Measurements from ENCODE around the gene PRRT1.
A peak's percentile ranks its signal among the peaks of the same experiment; 100 is the strongest.

DNA sequence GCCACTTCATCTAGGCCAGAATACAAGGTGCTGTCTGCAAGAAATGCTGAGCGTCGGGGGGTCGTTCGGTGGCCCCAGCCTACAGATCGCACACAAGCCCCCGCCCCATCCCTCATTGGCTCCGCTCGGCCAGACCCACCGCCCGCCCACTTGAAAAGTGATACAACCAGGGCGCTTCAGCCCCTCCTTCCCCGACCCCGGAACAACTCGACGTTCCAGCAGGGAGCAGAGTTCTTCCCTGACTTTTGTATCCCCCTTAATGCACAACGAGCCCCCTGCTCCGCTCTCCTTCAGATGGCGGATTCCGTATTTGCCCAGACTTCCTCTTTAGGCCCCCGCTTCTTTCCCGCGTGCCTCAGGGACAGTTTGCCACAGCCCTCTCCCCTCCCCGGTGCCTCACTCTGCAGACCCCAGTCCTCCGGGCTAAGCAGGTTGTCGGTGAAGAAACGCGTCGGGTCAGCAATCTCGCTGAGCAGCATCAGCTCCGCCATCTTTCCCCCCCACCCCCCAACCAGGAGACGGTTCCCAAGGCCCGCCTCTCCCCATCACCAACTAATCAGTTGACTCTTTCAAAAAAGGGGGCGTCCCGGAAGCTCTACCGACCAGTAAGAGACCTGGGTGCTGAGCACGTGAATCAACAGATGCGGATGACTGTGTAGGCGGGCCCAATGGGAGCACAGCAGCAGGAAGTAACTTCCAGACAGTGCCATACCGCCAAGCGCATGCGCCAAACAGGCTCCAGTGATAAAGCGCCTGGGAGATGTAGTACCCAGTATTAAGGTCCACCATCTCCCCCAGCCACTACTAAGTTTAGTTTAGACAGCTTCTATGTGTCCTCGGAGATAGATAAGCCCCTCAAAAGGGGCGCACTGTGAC, 23.8 kb downstream of the PRRT1 start, which contains the start of gene ATF6B:
- TF ChIP-seq, protein P1, sequence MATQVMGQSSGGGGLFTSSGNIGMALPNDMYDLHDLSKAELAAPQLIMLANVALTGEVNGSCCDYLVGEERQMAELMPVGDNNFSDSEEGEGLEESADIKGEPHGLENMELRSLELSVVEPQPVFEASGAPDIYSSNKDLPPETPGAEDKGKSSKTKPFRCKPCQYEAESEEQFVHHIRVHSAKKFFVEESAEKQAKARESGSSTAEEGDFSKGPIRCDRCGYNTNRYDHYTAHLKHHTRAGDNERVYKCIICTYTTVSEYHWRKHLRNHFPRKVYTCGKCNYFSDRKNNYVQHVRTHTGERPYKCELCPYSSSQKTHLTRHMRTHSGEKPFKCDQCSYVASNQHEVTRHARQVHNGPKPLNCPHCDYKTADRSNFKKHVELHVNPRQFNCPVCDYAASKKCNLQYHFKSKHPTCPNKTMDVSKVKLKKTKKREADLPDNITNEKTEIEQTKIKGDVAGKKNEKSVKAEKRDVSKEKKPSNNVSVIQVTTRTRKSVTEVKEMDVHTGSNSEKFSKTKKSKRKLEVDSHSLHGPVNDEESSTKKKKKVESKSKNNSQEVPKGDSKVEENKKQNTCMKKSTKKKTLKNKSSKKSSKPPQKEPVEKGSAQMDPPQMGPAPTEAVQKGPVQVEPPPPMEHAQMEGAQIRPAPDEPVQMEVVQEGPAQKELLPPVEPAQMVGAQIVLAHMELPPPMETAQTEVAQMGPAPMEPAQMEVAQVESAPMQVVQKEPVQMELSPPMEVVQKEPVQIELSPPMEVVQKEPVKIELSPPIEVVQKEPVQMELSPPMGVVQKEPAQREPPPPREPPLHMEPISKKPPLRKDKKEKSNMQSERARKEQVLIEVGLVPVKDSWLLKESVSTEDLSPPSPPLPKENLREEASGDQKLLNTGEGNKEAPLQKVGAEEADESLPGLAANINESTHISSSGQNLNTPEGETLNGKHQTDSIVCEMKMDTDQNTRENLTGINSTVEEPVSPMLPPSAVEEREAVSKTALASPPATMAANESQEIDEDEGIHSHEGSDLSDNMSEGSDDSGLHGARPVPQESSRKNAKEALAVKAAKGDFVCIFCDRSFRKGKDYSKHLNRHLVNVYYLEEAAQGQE (IDR thresholded peaks at IDR 0.05; ENCODE audit: insufficient read depth in 1 of 2, low read depth in 2 of 2, low read length in 2 of 2), result no peak
- peak; percentile 83; the same call in 1 of the 2 replicates for TF ChIP-seq TAF1 (IDR thresholded peaks at IDR 0.05; ENCODE audit: borderline replicate concordance, insufficient read depth, low read length)
- peak; percentile 67; the same call in 1 of the 2 replicates for TF ChIP-seq POLR2AphosphoS5 (IDR thresholded peaks at IDR 0.05; ENCODE audit: low read depth, low read length)
- peak; percentile 58; the same call in 1 of the 2 replicates for TF ChIP-seq SIN3A (IDR thresholded peaks at IDR 0.05; ENCODE audit: borderline replicate concordance, insufficient read depth, low read length)
- no peak for TF ChIP-seq FOXP2 (optimal IDR thresholded peaks at IDR 0.05; ENCODE audit: borderline replicate concordance, extremely low read depth, extremely low read length, insufficient read depth)
